NCI-H524 treated with DMSO at 0.1 percent for 48 hours (cell line): Measurements from ENCODE around the gene RPS26.
A peak's percentile ranks its signal among the peaks of the same experiment; 100 is the strongest.
"Not testable (repeated sequence)": the region's sequence is repeated elsewhere in the genome, so short reads cannot be mapped to it uniquely, and the experiment has no call there.

Experiments
- DNase-seq: peaks from one replicate; lab custom pipeline; 2025; lab: John Stamatoyannopoulos, UW

RPS26 gene

DNA sequence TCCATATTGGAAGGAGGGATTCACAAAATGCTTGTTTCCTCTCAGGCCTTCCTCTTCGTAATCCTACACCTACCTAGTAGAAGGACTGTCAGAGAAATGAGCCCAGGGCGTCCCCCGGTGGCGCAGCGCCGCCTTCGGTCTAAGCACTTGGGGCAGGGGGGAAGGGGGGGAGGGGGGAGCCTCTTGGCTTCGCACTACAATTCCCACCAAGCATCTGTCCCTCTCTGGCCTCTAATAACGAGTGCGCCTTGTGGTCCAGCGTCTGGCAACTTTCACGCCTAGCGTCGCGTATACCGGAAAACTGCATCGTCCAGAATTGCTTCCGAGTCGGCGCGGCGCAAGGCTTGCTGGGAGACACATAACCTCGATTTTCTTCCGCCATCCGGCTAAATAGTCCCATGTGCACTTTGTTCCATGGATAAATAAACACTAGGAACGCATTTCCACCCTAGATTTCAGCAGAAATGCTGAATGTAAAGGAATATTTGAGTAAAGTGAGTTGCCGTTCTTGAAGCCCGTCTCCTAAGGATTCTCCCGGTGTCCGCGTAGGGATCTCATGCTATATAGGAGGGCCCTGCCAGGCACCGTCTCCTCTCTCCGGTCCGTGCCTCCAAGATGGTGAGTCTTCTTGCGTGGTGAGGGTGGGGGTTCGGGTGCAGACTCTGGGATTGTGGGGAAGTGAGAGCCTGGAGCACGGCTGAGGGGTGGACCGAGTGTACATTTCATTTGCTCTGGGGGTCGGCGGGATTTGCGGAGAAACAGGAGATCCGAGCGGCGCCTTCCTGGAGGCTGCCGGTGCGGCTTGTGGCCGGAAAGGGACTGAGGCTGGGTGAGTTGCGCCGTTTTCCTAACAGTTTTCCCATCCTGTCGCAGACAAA is at the start of gene RPS26:
RPS26 (plus strand) TSS at position 367 of the 878 bp plus-strand sequence; CDS start at position 616, 249 bp downstream.
- peak; percentile 99 for DNase-seq

DNA sequence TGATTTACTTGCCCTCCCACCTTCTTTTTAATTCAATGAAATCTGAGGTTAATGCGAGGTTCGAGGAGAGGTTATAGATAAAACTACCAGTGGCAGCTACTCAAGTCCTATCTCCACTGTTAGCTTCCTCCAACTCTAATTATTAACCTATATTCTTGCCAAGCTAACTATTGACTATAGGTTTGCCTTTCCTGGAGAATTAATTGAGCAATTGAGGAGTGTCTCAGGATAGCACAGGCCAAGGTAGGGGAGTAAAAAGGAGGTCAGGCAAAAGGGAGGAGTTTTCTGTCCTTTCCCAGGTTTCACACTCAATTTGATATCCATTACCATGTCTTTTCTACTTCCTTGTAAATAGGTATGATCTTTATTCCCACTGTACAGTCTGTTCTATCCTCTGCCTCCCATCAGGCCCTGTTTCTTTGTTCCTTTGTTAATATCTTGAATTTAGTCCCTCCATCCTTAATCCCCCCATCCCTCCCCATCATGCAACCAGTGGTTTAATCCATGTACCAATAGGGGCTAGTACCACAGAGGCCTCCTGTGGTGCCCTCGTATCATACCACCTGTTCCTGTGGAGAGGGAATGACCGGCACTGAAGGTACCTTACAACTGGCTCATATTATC is 48.4 kb upstream of the RPS26 start:
- DNase-seq: no peak

DNA sequence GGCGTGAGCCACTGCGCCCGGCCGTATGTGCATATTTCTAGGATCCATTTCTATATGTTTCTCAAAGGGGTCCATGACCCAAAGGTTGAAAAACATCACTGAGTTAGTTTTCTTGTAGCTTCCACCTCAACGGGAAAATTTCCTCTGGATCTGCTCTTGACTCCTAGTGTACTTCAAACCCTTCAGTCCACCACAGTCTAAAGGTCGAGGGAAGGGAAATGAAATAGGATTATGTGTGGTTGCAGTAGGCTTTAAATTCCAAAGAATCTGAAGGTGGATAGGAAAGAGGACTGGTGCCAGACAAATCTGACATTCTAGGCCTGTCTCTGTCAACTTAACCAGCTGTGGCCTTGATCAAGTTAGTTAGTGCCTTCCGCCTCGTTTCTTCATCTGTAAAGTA is 46.4 kb upstream of the RPS26 start:
- DNase-seq: no peak

DNA sequence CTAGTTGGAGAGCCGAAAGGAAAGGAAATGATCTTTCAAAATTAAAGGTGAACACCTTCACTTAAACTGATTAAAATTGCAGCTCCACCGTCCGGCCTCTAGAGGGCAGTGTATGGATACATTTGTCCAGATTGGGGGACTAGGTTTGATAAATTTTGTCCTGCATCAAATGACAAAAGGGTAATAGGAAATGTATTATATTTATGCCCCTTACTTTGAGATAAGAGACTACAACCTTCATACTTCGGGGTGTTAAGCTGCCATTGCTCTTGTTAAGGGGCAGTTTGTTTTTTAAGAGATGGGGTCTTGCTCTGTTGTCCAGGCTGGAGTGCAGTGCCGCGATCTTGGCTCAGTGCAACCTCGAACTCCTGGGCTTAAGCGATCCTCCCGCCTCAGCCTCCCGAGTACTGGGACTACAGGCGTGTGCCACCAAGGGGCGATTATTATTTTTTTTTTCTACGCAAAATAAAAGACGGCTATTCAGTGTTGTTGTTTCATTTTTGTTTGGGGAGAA is 45.5 kb upstream of the RPS26 start:
- DNase-seq: no peak

DNA sequence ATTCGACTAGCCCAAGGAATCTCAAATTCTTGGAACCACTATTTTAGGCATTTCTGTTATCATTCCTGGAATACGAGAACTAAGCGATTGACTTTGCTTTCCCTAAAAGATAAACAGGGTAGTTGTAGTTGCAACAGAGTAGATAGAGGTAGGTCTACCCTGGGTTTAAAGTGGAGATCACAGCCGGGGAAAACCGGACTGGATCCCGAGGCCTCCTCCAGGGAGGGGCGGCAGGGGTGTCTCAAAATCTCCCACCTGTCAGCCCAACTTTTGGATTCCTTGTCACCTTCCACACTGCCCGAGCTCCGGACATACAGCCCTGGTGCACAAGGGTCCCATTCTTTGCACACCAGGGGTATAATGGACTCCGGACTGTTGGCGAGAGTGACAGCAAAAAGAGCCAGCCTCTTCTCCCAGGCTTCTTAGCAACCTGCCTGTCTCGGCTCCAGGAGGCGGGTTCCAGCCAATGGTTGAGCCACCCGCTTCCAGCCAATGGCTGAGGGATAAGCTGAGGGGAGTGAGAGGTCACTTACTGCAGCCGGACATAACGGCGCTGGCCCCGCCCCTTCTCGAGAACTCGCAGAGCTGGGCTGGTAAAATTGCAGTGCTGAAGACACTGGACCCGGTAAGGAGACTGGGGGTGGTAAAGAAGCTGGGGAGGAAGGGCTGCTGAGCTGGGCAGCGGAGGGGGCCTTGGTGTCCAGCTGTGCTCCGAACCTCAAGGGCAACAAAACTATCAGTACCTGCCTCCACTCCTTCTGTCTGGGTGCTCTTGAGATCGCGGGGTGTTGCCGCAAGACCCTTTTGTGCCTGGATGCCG is 44.8 kb upstream of the RPS26 start, which contains the start of gene SUOX:
SUOX (plus strand) TSS at position 562 of the 820 bp plus-strand sequence. CDS start 4,946 bp downstream, outside the sequence.
- peak; percentile 56 for DNase-seq

DNA sequence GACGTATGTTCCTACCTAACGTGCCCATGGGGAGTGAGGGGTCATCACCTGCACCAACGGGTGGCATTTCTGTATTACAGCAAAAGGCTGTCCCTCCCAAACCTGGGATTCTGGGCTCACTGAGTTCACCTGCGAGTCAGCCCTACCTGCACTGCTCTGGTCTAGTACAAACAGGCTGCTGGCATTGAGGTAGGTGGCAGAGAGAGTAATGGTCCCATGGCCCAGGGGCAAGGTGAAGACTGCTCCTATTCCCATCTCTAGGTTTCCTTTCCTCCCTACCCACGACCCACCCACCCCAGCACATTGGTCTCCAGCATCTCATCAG is 44.2 kb upstream of the RPS26 start:
- DNase-seq: no peak

DNA sequence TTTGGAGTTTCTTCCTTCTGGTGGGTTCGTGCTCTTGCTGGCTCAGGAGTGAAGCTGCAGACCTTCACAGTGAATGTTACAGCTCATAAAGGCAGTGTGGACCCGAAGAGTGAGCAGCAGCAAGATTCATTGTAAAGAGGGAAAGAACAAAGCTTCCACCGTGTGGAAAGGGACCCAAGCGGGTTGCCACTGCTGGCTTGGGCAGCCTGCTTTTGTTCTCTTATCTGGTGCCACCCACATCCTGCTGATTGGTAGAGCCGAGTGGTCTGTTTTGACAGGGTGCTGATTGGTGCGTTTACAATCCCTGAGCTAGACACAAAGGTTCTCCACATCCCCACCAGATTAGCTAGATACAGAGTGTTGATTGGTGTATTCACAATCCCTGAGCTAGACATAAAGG is 42.2 kb upstream of the RPS26 start:
- DNase-seq: not testable (repeated sequence)

DNA sequence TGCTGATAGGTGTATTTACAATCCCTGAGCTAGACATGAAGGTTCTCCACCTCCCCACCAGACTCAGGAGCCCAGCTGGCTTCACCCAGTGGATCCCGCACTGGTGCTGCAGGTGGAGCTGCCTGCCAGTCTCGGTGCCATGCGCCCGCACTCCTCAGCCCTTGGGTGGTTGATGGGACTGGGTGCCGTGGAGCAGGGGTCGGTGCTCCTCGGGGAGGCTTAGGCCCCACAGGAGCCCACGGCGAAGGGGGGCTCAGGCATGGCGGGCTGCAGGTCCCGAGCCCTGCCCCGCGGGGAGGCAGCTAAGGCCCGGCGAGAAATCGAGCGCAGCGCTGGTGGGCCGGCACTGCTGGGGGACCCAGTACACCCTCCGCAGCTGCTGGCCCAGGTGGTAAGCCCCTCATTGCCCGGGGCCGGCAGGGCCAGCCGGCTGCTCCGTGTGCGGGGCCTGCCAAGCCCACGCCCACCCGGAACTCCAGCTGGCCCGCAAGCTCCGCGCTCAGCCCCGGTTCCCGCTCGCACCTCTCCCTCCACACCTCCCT is 41.6 kb upstream of the RPS26 start:
- not testable (repeated sequence) for DNase-seq

DNA sequence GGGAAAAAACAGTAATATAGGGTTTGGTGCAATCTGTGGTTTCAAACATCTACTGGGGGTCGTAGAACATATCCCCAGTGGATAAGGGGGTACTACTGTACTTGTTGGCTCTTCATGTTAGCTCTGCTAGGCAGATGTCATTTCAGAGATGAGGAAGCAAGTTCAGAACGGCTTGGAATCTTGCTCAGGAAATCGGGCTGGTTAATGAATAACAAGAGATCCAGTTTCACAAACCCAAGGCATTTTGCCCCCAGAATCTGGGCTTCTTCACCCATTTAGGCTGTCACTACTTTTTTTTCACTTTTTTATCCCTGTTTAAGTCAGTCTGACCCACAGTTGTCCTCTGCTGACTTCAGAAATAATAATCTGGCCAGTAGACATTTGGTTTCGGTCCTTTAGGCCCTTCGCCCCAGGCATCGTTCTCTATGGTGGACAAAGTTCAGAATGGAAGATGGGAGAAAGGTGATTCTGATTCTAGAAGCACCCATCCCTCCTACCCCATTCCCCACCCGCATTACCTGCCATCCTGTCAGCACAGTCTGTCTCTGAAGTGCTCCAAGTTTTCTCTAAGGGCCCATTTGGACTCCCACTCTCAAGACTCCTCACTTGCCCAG is 40.1 kb upstream of the RPS26 start:
- no peak for DNase-seq

DNA sequence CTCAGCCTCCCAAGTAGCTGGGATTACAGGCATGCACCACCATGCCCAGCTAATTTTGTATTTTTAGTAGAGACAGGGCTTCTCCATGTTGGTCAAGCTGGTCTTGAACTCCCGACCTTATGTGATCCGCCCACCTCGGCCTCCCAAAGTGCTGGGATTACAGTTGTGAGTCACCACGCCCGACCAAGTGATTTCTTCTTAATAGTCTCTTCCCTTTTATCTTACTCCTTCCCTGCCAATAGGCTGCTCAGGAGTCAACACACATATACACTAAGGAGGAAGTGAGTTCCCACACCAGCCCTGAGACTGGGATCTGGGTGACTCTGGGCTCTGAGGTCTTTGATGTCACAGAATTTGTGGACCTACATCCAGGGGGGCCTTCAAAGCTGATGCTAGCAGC is 38.3 kb upstream of the RPS26 start:
- not testable (repeated sequence) for DNase-seq

DNA sequence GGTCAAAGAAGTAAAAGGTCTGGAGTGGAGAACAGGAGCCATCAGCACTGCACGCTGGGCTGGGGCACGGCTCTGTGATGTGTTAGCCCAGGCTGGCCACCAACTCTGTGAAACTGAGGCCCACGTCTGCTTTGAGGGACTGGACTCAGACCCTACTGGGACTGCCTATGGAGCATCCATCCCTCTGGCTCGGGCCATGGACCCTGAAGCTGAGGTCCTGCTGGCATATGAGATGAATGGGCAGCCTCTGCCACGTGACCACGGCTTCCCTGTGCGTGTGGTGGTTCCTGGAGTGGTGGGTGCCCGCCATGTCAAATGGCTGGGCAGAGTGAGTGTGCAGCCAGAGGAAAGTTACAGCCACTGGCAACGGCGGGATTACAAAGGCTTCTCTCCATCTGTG is 37.5 kb upstream of the RPS26 start:
- DNase-seq: no peak

DNA sequence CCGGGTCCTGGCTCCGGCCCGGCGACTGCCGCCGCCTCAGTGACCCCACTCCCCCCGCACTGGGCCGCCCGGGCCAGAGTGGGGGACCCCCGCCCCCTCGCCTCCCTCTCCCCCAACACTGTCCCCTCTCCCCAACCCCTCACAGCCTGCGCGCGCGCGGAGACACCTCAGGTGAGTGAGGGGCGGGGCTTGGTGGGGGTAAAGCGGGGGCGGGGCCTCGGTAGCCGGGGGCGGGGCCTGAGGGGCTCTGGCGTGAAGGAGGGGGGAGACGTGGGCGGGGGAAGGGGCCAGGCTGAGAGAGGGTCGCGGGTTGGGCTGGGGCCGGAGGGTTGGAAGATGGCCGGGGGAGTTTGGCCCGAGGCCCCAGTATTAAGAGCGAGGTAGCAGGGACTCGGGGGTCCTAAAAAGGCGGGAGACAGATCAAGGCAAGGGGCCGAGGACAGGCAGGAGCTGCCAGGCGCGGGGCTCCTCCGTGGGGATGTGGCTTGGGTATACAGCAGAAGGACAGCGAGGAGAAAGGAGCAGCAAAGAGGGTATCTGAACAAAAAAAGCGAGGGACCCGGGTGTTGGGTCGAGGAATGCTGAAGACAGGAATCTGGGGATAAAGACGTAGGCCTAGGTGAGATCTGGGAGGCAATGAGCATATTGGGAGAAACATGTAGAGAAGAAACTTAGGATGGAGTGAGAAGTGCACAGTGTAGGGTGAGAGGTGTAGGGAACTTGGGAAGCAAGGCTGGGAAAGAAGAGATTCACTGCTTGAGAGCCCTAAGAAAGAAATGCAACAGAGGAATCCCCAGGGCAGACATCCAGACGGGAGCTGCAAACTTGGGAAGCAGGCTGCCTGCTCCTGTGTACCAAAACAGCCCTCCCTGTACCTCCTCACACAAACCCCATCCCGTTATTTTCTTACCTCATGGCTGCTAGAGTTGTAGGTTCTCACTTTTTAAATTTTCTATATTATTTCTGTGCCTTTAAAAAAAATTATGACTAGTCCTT is 33.9 kb upstream of the RPS26 start:
- no peak for DNase-seq

DNA sequence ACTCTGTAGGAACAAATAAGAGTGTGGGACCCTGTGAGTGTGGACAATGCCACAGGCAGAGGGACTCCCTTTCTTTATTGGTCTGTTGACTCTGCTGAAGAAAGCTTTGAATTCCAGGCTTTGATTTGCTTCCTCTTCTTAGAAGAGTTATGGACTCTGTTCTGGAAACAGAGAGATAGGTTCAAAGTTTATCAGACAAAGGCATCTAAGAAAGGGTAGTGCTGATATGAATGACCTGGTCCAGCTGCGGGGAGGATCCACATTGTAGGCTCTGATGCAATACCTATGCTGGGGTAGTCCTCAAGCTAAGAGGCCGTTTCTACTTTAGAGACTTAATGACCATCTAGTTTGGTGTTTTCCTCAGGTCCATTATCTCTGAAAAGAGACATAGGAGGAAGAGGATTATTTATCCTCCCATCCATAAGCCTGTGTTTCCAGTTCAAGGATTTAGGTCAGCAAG is 31.6 kb upstream of the RPS26 start:
- DNase-seq: no peak

DNA sequence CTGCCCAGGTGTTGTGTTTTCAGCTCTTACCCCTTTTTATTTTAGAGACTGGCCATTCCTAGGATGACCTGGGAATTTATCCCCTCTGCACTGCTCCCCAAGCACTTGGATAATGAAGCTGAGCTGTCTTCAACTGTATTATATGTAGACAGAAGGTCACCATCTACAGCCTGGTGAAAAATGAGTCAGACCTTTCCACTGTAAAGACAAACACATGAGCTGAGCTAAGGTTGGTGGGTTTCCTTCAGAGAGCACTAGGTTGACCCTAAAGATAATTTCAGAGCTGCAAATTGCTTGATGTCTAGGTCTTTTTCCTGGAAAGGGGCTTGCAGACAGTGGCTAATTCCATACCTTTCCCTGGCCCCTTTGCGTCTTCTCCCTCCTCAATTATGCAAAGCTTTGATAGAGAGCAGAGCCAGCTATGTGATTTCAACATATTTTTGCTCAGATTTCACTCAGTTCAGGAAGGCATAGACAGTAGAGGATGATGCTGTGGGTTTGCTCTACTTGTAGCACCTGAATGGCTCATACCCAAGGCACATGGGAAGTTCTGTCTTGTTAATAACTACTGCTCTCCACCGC is 30.1 kb upstream of the RPS26 start:
- no peak for DNase-seq

DNA sequence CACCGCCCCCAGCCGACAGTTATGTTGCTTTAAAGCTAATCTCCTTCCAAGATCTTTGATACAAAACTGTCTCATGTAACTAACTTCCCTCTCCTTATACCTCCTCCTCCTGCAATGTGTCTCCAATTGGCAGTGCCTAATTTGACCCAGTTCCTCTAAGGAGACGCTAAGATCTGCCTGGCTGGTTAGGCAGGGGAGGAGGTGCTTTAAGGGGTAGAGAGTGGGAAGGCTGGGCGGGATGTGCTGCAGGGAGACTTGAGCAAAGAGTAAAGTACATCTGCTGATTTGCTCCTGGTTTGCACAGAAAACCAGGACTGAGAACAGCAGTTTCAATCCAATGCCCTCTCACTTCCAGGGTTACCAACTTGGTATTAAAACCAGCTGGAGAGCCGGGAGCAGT is 28.2 kb upstream of the RPS26 start:
- no peak for DNase-seq

DNA sequence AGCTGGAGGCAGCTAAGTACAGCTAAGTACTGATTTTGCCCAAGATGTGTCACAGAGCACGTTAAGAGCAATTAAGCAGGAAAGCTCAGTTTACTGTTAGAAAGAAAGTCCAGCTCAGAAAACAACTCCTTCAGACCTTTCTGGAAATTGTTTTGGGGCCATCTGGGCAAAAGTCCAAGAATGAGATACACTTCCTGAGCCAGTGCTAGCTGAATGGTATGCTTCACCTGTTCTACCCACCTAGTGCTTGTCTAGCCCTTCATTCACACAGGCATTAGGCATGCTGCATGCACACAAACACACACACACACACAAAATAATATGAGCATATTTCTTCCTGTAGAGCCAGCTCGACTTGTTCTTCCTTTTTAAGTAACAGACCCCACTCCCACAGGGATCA is 27.5 kb upstream of the RPS26 start:
- no peak for DNase-seq

DNA sequence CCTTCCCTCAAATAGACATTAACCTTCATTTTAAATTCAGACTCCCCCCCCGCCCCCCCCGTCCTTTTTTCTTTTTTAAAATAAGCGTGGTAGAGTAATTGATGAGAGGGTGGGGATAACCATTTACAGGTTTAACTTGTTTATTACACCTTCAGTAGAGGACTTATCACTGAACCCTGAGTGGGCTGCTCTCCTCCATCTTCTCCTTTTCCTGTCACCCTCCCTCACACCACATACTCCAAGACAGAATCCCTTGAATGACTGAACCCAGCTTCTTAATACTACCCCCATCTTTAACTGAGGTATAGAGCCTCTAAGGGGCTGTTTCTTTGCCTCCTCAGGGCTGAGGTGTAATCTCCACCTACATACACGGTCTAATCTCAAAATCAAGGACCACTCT is 24.5 kb upstream of the RPS26 start:
- no peak for DNase-seq

DNA sequence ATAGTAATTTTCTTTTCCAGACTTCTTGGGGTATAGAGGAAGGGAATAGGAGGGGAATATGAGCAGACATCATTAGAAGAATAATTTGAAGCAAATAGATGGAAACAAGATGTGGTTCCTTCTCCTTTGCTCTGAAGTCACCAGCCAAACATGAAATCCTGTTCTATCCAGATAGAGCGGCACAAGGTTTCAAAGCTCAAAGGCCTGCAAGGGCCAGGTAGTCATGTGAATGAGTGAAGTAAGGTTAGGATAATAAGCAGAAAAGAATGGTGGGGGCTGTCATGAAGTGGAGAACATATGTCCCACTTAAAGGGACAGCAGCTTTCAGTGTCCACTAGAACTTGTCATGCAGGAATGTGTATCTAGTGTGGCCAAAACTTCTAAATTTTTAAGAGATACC is 23.4 kb upstream of the RPS26 start:
- no peak for DNase-seq

DNA sequence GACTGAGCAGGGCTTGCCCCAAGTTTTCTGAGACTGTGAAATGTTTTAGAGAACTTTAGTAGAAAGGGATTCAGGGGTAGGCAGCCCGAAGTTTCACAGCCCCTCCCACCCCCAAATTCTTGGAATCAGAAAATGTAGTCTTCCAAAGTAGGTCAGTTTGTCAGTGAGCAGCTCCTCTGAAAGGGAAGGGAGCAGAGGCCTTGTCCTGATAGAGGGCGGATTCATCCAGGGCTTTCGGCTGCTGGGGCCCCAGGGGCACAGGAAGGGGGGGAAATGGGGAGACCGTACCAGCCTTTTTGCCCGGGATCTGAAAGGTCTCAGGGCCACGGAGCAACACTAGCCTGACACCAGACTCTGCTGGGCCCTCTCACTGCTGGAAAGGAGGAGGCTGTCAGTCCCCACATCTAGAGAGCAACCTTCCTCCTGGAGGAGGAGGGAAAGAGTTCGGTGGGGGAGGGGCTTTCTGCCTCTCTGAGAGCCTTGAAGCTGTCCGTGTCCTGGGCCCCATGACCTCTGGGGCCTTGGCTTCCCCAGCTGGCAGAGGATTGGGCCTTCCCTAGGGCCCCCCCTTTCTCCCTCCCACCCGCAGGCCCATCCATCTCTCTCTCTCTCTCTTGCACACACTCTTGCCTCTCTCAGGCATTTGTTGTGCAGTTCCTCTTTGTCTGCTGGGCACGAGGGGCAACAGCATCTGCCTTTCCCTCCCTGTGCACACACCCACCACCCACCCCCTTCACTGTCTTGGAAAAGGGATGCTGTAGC is 21.1 kb upstream of the RPS26 start, which contains the start of gene IKZF4:
IKZF4 (plus strand) TSS at position 621 of the 762 bp plus-strand sequence. CDS start 451 bp downstream, outside the sequence.
- DNase-seq: no peak
